ENCODE measurements around the gene SFT2D1. TPM values are rescaled to one million over a fixed set of nuclear protein-coding genes. Genes with fewer than 3 reads are reported as not detected.

Gene SFT2D1
- total RNA-seq, 1 experiment from 2014 or later: 40.2 TPM

- Histone ChIP-seq H2BK12ac (ENCODE audit: insufficient read length, low read depth, low read length) (no peak overlapping the region), H3K79me1 (ENCODE audit: insufficient read depth, low read depth, low read length, poor library complexity, severe bottlenecking) (no peaks in the 10 kb centered on the region), H3K18ac (ENCODE audit: insufficient read length, low read depth, low read length) (no peak overlapping the region), H2BK5ac (ENCODE audit: insufficient read length, low read length) (no peak overlapping the region), H3K14ac (ENCODE audit: insufficient read depth, low read length) (no peak overlapping the region), H4K5ac (ENCODE audit: insufficient read length, low read depth, low read length) (no peak overlapping the region), H3K23ac (ENCODE audit: insufficient read length, low read depth, low read length) (no peak overlapping the region), H3K4ac (ENCODE audit: low read depth, low read length) (no peak overlapping the region), H4K8ac (replicated peaks; ENCODE audit: insufficient read length, low read depth, low read length) (no peak overlapping the region), H3K4me1 (ENCODE audit: insufficient read depth, low read length) (no peaks in the 10 kb centered on the region), H3K79me2 (ENCODE audit: insufficient read depth, low read length) (no peaks in the 10 kb centered on the region), H4K91ac (ENCODE audit: insufficient read length, low read depth, low read length) (no peak overlapping the region), H2AFZ (ENCODE audit: low read length) (no peak overlapping the region), H3K27ac (ENCODE audit: insufficient read length, low read depth, low read length) (no peak overlapping the region), H4K20me1 (ENCODE audit: control insufficient read depth, insufficient read depth, insufficient read length) (no peaks in the 10 kb centered on the region), H3K56ac (ENCODE audit: insufficient read length, low read depth, low read length) (no peak overlapping the region), H3T11ph (ENCODE audit: low read length) (no peak overlapping the region), H3K9ac (ENCODE audit: extremely low read depth, insufficient read length, low read length) (no peak overlapping the region), H3K9me3 (ENCODE audit: control insufficient read depth, low read depth, low read length) (no peaks in the 10 kb centered on the region), H3K23me2 (ENCODE audit: insufficient read length, low read depth, low read length, poor library complexity, severe bottlenecking) (no peaks in the 10 kb centered on the region), H2BK20ac (ENCODE audit: low read depth, low read length, poor library complexity, severe bottlenecking) (no peak overlapping the region), H3K27me3 (ENCODE audit: insufficient read depth, low read length) (no peaks in the 10 kb centered on the region), H2AK5ac (ENCODE audit: insufficient read length, low read length) (no peak overlapping the region), H2BK120ac (ENCODE audit: low read depth, low read length, poor library complexity, severe bottlenecking) (no peak overlapping the region), H2BK15ac (ENCODE audit: low read depth, low read length) (peak overlapping the region; percentile 75; the same call in 1 of the 2 replicates), H3K4me2 (ENCODE audit: insufficient read depth, insufficient read length, low read length) (no peak overlapping the region)
- peaks cover 3 to 16% of the 10 kb centered on the region in 2 experiments; a peak in 2 of 4 replicates for H3K4me1 Mint-ChIP-seq
- H3K36me3 Mint-ChIP-seq (ENCODE audit: insufficient read depth in 1 of 3, low read depth in 3 of 3): peaks cover 2 to 32% (median 10%) of the 10 kb centered on the region in 3 experiments; a peak in 5 of 7 replicates
- H3K4me3 Mint-ChIP-seq: no peak overlapping the region
- no peaks in the 10 kb centered on the region; a peak in 1 of 5 replicates for H3K9me3 Mint-ChIP-seq
- no peaks in the 10 kb centered on the region; the same call in 1 of the 2 replicates for H3K27me3 Mint-ChIP-seq (ENCODE audit: low read depth)
- H3K27ac Mint-ChIP-seq: peak overlapping the region; percentile 22 to 73 (median 22); a peak in 6 of 7 replicates
- no peak for TF ChIP-seq CTCF (conservative IDR thresholded peaks at IDR 0.05)
- WGBS (ENCODE audit: extremely low coverage, insufficient read length, low lambda C conversion rate): no CpG with 5 or more reads among the region's 18 CpGs
- peak; percentile 49 for DNase-seq
Measured at GRCh38 chr6:166318649-166319600, 23.4 kb downstream of the SFT2D1 start.
